T-helper 2 cell treated with Interferon-gamma antibody and Interleukin-4, amounts not matched to agents 100 ng/mL and 5 ng/mL, for 36 hours (primary cell): ENCODE results near the gene LIPH. TPM values are rescaled to one million over a fixed set of nuclear protein-coding genes. Genes with fewer than 3 reads are reported as not detected.

Source experiments
- intact Hi-C: fragments of 100-400 bp; cut with micrococcal nuclease; formaldehyde crosslinking; loops from one replicate; pipeline ENCODE4 v1.15.1; 2023
- total RNA-seq: library from RNA; stranded (reverse); gene quantifications from 2 replicates; pipeline ENCODE4 v1.2.3, GENCODE V29; 2022

Gene LIPH
- total RNA-seq, 1 donor from 2014 or later = not detected

- intact Hi-C loops = no loop called here
Observed at GRCh38 chr3:185549122-185549521, 3.3 kb downstream of the LIPH start.

- intact Hi-C loops = no loop called here
Observed at GRCh38 chr3:185540695-185541094, 11.7 kb downstream of the LIPH start.

GRCh38 chr3:185539934-185540333, 12.5 kb downstream of the LIPH start:
- intact Hi-C loops = no loop called here

- intact Hi-C loops = no loop called here
Observed at GRCh38 chr3:185537369-185537970, 14.9 kb downstream of the LIPH start.

GRCh38 chr3:185534511-185534910, 17.9 kb downstream of the LIPH start:
- intact Hi-C loops = no loop called here

- intact Hi-C loops = no loop called here
Observed at GRCh38 chr3:185532901-185533300, 19.5 kb downstream of the LIPH start.

- intact Hi-C loops = no loop called here
Observed at GRCh38 chr3:185530856-185531255, 21.5 kb downstream of the LIPH start.

GRCh38 chr3:185528532-185528931, 23.9 kb downstream of the LIPH start:
- intact Hi-C loops = no loop called here

GRCh38 chr3:185527364-185527763, 25.0 kb downstream of the LIPH start:
- intact Hi-C loops = no loop called here

GRCh38 chr3:185526349-185526951, 25.9 kb downstream of the LIPH start:
- intact Hi-C loops = no loop called here

GRCh38 chr3:185521349-185522138, 30.8 kb downstream of the LIPH start:
- intact Hi-C loops = no loop called here

GRCh38 chr3:185519021-185519420, 33.4 kb downstream of the LIPH start:
- intact Hi-C loops = no loop called here

GRCh38 chr3:185517387-185518130, 34.8 kb downstream of the LIPH start:
- intact Hi-C loops = no loop called here

GRCh38 chr3:185511711-185512110, 40.7 kb downstream of the LIPH start:
- intact Hi-C loops = no loop called here

GRCh38 chr3:185508335-185508991, 43.9 kb downstream of the LIPH start:
- intact Hi-C loops = no loop called here

- intact Hi-C loops = no loop called here
Observed at GRCh38 chr3:185507883-185508282, 44.5 kb downstream of the LIPH start.

GRCh38 chr3:185504636-185505035, 47.8 kb downstream of the LIPH start:
- intact Hi-C loops = no loop called here

- intact Hi-C loops = no loop called here
Observed at GRCh38 chr3:185503521-185503920, 48.9 kb downstream of the LIPH start.

- intact Hi-C loops = no loop called here
Observed at GRCh38 chr3:185502987-185503386, 49.4 kb downstream of the LIPH start.

GRCh38 chr3:185498503-185499396, 53.6 kb downstream of the LIPH start, which contains the start of gene TMEM41A:
TMEM41A (minus strand) TSS chr3:185499035; CDS start chr3:185498961, 74 bp downstream.
- intact Hi-C loops = loop anchor here (1.0 to 5.0 kb wide), 6 partner anchors 61 to 1251 kb away; partner anchors contain the start of genes ALG3, EEF1AKMT4, MAP3K13 and SENP2
